HuH-7.5 (cell line): Measurements from ENCODE around the gene CDKAL1.
"Not testable (repeated sequence)": the region's sequence is repeated elsewhere in the genome, so short reads cannot be mapped to it uniquely, and the experiment has no call there.

Source experiments
- DNase-seq: peaks from one replicate; pipeline ENCODE4 v3.0.0; 2011; ENCODE audit warnings: low spot score

The CDKAL1 gene

DNA sequence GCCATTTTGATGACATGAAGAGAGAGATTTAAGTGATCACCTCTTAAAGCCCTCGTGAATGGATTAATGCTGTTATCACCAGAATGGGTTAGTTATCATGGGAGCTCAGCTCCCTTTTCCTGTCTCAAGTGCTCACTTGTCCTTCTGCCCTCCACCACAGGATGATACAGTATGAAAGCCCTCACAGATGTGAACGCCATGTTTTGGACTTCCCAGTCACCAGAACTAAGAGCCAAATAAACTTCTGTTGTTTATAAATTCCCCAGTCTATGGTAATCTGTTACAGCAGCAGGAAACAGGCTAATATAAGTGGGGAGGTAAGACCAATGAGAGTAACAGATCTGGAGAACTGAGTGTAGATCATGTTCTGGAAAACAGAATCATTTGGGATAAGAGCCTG, 493.2 kb downstream of the CDKAL1 start:
- DNase-seq, result no peak

DNA sequence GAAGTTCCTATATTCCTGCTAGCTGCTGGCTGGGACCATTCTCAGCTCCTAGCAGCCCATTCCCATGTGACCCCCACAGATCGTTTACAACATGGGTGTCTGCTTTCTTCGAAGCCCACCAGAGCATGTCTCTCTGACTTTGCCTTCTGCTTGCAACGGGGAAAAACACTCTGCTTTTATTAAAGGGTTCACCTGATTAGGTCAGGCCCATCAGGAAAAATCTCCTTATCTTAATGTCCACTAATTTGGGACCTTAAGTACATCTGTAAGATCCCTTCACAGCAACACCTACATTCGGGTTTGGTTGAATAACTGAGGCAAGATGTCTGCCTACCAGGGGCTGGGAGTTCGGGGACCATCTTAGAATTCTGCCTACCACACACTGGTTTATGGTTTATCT, 496.9 kb downstream of the CDKAL1 start:
- DNase-seq, result no peak

DNA sequence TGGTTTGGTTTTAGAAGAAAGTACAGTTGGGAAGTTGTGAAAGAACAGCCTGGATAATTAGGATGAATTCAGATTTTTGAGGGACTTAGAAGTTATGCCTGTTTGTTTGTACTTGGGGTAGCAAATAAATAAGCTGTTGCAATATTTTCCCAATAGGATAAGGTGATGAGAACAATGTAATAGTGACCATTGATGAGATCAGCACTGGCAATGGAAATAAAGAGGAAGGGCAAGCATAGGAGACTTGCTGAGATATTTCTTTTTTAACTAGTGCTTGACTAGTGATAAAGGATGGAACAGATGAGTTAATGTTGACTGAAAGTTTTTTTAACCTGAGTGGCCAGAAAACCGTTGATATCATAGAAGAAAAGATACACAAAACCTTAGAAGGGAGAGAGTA, 498.8 kb downstream of the CDKAL1 start:
- no peak for DNase-seq

DNA sequence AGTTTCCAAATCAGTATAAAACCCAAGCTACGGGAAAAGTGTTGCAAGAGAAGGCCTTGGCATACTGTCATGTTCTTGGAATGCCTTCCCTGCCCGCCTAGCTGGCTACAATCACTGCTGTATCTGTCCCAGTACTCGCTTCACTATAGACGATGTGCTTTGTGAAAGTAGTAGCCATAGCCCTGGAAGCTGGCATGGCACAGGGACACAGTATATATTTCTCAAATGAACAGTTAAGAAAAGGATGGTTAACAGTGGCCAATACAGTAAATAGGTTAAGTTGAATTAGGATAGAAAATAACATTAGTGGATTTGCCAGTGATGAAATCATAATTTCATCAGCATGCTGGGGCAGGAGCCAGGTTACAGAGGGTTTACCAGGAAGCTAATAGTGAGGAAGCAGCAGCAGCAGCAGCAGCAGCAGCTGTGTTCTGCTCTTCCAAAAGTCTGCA, 499.3 kb downstream of the CDKAL1 start:
- DNase-seq, result no peak

DNA sequence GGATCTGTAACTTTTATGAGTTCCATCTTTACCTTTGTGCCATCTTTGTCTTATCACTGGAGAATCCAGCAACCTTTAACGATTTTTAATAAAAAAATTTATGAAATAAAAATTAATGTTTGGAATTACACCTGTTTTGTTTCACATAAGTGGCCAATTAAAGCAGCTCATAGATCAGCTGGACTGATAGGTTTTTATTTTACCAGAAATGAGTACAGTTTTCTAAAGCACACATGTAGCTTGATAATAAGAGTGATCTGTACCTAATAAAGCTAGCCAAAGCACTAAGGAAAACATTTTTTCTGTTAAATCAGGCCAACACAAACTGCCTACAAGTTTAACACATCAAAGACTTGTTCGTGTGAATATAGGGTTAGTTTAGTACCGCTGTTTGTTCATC, 500.1 kb downstream of the CDKAL1 start:
- no peak for DNase-seq

DNA sequence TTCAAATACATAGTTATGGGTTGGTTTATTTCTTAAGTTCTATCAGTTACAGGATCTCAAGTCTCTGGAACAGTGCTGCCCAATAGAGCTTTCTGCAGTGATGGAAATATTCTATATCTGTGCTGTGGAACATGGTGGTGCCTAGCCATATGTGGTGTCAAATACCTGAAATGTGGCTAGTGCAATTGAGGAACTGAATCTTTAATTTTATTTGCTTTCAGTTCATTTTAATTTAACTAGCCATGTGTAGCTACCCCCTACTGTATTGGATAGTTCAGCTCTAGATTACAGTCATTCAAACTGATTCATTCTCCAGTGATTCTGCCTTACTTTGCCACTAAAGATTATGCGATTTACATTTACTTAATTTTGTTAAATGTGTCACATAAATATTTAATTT, 503.2 kb downstream of the CDKAL1 start:
- DNase-seq, result no peak

DNA sequence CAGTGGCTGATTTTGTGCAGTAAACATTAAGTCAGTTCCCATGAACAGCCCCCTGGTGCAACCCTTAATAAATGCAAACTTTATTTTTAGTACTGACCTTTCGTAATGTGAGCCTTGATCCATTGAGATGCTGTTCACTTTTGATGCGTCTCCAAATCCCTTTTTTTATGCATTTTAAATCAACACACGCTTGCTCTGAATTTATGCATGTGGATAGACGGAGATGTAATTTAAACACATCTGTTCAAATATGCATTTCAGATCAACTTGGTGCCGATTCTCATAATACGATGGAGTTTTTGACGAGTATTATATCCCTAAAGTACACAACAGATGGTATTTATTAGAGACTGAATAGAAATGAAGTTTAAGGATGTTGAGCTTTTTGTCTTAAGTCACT, 505.7 kb downstream of the CDKAL1 start:
- no peak for DNase-seq

DNA sequence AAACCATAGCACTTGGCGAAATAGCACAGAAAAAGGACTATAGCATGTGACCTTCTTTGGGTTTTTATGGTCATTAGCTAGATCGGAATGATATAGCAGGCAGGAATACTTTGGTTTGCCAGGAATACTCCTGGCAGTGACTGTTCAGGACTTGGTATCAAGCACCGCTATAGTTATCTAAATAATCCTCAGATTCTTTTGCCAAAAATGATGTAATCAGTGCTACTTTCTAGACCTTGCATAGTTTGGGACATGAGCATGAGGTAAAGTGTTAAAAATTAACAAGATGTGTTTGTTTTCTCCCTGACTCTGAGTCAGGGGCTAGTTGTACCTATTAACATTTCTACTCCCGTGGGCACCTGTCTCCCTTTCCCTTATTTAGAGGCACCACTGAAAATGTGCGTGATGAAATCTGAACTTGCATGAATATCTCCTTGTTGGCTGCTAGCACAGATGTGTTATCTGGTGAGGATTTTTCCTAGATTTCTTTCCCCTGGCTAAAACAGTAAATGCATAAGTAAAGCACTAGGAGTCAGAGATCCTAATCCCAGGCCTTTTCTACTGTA, 511.0 kb downstream of the CDKAL1 start:
- DNase-seq, result no peak

DNA sequence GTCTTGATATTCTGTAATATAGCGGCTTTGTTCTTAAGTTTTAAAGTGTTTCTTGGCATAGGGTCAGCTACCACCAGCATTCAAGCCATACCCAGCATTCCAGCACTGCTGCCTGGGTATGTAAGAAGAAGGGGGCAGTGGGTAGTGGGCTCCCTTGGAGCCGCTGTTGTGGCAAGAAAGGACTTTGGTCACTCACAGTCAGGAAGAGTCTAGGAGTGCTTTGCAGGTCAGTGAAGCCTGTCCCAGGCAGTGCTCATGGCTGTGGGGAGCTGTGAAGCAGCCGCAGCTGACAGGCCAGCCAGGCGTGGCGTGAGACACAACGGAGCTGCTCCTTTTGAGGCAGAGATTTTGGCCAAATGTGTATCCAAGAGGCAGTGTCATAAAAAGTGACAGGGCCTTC, 512.0 kb downstream of the CDKAL1 start:
- no peak for DNase-seq

DNA sequence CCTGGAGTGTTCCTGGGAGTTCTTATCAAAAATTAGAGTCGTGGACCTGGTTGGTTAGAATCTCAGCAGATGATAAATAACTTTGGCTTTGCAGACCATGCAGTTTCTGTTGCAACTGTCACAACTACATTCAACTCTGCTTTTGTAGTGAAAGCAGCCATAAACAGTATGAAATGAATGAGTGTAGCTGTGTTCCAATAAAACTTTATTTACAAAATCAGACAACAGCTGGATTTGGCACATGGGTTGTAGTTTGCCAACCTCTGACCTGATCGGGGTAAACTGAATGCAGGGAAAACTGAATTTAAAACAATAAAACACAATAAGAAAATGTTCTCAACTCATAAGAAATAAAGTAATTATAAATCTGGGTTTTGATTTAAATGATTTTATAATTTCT, 513.8 kb downstream of the CDKAL1 start:
- DNase-seq, result no peak

DNA sequence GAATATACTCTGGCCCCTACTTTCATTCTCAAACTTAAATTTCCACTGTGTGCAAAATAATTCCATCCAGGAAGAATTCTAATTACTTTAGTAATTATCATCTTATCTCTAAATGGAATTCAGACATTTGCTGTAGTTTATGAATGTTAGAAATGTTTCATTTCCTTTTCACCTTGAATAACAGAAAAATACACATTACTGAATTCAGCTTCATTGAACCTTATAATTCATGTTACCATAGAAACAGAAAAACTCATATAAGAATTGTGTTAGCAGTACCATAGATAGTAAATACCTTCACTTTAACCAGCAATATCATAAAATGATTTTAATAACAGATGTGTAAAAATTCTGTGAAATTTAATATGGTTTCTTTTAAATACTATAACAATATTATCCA, 514.9 kb downstream of the CDKAL1 start:
- DNase-seq, result no peak

DNA sequence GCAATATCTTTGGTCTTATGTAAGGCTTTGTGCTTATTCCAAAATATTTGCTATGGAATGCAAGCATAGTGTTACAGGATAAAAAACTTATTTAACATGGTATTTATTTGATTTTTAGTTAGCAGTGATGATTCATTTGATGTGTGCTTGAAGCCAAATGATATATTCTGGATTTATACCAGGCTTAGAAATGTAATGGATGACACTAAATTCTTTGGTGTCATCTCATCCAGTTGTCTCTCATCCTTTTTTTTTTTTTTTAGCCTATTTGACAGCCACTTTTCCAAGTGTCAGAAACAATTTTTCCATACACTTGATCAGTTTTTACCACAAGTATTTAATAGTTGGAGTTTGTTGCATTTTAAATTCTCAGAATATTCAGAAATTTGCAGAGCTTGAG, 515.3 kb downstream of the CDKAL1 start:
- DNase-seq, result no peak

DNA sequence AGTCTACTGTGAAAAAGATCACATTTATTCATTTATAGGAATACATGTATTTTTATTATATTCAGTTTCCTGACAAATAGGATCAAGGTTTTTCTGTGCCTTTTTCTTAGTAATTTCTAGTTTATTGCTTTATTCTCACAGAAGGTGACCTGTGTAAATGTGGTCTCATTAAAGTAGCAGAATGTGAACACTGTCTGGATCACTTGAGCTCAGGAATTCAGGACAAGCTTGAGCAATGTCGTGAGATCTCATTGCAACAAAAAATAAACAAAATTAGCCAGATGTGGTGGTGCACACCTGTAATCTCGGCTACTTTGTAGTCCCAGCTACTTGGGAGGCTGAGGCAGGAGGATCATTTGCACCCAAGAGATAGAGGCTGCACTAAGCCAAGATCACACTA, 516.7 kb downstream of the CDKAL1 start:
- DNase-seq, result no peak

DNA sequence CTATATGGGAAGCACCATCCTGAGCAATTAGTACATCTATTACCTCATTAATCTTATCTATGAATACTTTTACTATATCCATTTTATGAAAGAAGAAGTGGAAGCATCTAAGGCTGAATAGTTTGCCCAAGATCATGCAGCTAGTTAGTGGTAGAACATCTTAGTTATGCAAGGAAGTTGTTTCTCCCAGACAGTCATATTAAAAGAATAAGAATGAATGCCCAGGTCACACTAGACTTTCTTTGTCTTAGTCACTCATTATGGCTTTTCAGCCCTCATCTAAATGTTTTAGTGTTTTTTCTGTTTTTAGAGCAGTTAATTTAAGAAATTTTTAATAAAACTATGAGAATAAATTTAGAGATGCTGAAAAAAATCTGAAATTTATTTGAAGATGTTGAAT, 517.5 kb downstream of the CDKAL1 start:
- no peak for DNase-seq

DNA sequence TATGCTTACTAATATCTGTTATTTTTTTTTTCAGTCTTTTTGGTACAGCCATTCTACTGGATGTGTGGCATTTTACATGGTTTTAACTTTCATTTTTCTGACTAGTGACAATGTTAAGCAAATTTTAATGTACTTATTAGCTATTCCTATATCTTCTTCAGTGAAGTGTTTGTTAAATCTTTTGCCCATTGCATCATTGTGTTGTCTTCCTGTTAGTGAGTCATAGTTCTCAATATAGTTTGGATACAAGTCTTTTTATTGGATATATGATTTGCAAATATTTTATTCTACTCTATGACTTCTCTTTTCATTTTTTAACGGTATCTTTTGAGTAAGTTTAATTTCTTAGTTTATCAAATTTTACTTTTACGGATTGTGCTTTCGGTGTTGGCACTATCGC, 519.4 kb downstream of the CDKAL1 start:
- DNase-seq, result no peak

DNA sequence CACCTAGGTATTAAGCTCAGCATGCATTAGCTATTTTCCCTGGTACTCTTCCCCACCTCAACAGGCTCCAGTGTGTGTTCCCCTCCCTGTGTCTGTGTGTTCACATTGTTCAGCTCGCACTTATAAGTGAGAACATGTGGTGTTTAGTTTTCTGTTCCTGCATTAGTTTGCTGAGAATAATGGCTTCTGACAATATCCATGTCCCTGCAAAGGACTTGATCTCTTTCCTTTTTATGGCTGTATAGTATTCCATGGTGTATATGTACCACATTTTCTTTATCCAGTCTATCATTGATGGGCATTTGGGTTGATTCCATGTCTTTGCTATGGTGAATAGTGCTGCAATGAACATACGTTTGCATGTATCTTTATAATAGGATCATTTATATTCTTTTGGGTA, 521.2 kb downstream of the CDKAL1 start:
- DNase-seq, result not testable (repeated sequence)

DNA sequence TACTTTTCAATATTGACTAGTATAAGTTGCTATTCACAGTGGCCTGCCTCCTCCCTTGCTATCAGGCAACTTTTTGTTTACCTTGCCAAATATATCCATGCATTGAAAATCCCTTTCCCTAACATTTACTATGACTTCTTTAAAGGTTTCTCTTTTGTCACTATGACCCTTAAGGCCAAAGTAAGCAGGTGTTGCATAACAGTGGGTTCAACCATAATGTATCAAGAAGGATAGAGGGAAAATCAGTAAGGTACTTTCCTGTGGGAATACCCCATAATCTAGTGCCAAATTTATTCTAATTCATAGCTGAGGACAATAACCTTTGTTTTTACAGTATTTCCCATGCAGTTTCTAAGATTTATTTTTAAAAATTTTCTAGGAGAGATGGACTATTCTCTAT, 527.6 kb downstream of the CDKAL1 start:
- no peak for DNase-seq

DNA sequence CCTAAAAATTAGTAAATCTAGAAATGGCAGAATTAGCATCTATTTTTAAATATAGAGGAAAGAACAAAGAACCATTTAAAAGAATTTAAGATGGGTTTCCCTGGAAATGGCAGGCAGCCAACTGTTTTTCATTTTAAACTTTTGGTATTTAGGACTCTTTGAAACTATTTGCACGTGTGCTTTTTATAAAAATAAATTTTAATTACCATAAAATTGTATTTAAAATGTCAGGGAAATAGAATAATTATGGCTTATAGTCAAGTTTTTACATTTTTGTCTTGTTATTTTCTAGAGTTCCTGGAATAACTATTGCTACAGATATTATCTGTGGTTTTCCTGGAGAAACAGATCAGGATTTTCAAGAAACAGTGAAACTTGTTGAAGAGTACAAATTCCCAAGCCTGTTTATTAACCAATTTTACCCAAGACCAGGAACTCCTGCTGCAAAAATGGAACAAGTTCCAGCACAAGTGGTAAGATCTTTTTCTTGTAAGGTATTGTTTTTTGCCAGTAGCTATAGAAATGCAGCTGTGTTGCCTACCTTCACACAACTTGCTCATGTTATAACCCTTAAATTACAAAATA, 530.6 kb downstream of the CDKAL1 start:
- no peak for DNase-seq

DNA sequence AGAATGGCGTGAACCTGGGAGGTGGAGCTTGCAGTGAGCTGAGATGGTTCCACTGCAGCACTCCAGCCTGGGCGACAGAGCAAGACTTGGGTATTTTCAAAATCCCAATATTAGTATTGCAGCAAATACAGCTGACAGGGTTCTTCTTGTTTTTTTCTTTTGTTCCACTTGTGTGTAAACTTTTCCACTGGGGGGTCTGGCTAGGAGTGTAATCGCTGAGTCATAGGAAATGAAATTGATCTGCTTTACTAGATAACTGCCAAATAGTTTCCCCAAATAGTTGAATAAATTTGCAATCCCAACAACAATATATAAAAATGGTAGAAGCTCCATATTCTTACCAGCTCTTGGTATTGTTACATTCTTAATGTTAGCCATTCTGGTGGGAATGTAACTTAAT, 533.3 kb downstream of the CDKAL1 start:
- DNase-seq, result no peak

DNA sequence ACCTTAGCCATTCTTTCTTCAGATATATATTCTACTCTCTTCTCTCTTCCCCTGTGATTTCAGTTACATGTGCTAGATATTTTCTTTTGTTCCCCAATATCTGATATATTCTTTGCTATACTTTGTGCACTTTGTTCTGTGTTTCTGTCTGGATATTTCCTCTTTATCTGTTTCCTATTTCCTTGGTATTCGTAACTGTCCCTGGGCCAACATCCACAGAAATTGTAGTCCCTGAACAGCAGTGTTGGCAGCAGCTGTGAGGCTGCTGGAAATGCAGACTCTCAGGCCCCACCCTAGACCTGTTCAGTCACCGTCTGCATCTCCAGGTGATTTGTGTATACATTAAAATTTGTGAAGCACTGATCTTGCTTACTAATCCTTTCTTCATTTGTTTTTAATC, 536.4 kb downstream of the CDKAL1 start:
- no peak for DNase-seq

DNA sequence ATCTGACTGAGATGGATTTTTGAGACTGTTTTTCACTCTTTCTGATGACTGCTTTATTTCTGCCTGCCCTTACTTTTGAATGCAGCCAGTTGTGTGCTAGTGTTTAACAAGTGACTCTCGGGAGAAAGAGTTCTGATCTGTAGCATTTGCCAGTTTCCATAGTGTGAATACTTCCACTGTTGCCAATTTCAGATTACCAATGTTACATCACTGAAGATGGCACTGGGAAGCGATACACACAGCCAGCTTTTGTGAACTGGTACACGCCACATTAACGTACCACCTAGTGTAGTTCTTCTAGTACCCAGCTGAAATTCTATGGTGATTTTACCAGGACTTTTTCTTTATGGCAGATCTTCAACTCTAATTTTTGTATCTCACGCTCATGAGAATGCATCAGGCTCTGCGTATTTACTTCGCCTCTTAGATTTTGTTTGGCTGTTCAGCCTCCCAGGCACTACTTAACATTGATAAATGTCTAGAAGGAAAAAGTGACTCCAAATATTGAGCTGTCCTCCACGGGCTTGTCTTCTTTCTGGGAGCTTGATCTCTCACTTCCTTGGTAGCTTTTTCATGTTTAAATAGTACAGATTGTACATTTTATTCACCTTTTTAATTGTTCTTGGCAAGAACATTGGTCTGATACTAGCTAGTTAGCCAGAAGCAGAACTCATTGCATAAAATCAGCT, 537.7 kb downstream of the CDKAL1 start:
- no peak for DNase-seq

DNA sequence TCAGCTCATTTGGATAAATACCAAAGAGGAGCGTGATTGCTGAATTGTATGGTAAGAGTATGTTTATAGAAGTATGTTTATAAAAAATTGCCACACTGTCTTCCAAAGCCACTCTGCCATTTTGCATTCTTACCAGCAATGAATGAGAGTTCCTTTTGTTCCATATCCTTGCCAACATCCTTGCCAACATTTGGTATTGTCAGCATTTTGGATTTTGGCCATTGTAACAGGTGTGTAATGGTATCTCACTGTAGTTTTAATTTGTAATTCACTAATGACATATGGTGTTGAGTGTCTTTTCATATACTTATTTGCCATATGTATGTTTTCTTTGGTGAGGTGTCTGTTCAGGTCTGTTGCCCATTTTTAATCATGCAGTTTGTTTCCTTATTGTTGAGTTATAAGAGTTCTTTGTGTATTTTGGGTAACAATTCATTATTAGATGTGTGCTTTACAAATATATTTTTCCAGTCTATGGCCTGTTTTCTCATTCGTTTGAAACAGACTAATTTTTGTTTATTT, 539.1 kb downstream of the CDKAL1 start:
- DNase-seq, result no peak

DNA sequence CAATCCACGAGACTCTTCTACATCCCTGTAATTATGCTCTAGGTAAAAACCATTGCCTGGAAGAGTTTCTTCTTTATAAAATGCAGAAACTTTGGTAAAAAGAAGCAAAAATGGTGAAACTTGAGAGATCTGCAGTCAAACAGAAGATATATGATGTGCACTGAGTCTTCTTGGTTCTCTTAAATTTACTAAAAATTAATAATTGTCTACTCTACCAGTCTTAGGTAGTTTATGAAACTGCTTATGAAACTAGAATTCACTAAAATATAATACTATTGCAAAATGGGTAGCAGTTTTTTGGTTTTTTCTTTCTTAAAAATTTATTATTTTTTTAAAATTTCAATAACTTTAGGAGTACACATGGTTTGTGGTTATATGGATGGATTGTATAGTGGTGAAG, 540.2 kb downstream of the CDKAL1 start:
- no peak for DNase-seq

DNA sequence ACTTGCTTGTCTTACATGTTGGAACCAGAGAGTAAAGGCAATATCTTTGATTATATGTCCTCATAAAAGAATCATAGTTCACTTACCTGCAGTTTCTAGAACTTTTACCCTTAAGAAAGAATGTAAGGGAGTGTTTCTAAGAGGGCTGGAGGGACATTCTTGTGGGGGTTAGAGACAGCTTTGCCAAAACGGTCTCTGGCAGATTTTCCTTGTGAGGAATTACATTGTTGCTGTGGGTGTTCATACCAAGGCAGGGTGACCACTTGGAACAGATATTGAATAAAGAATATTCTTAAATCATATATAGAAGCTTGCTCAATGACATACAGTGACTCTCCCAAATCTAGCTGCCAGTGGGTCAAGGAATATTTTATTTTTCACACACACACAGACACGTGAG, 541.7 kb downstream of the CDKAL1 start:
- DNase-seq, result no peak
